ENCODE data around the gene DPPA4. TPM values are rescaled to one million over a fixed set of nuclear protein-coding genes. Genes with fewer than 3 reads are reported as not detected.
A peak's percentile ranks its signal among the peaks of the same experiment; 100 is the strongest.

The DPPA4 gene
- total RNA-seq, 6 experiments from 2014 or later, result 0.39 to 1.3 (median 0.65) TPM; not detected in 2

DNA sequence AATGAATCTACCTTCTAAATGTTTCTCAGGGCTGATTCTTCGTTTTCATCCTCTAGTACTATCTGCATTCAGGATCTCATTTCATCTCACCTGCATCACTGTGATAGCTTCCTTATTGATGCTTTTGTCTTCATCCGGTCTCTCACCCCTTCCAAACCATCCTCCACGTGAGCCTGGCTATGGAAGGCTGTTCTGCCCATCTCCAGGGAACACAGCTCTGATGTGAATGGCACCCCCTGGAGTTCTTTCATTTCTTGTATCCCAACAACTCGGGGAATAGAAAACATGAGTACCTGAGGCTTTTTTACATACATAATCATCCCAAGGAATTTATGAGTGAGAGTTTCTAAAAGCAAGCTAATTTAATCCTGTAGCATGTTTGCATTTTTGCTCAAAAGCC, 8.8 kb upstream of the DPPA4 start:
- Histone ChIP-seq H3K36me3 (peaks cover 0 to 3% (median 0%) of the 10 kb centered on the region in 4 donors), H3K9me3 (no peaks in the 10 kb centered on the region), H3K4me1 (peaks cover 0 to 5% (median 0%) of the 10 kb centered on the region in 4 donors), H3K27me3 (no peaks in the 10 kb centered on the region), H3K4me3 (no peak overlapping the region), H3K27ac (no peak overlapping the region)
- ATAC-seq (no peak), DNase-seq (no peak)
- 74% methylated on average over 4 of the region's 4 CpGs for WGBS (ENCODE audit: insufficient coverage, low coverage, low lambda C conversion rate, missing lambda C conversion rate)
- intact Hi-C loops (cut with DNase I), result no loop called here
- no peak for TF ChIP-seq POLR2A (IDR thresholded peaks at IDR 0.05)
- TF ChIP-seq, protein P1, sequence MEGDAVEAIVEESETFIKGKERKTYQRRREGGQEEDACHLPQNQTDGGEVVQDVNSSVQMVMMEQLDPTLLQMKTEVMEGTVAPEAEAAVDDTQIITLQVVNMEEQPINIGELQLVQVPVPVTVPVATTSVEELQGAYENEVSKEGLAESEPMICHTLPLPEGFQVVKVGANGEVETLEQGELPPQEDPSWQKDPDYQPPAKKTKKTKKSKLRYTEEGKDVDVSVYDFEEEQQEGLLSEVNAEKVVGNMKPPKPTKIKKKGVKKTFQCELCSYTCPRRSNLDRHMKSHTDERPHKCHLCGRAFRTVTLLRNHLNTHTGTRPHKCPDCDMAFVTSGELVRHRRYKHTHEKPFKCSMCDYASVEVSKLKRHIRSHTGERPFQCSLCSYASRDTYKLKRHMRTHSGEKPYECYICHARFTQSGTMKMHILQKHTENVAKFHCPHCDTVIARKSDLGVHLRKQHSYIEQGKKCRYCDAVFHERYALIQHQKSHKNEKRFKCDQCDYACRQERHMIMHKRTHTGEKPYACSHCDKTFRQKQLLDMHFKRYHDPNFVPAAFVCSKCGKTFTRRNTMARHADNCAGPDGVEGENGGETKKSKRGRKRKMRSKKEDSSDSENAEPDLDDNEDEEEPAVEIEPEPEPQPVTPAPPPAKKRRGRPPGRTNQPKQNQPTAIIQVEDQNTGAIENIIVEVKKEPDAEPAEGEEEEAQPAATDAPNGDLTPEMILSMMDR (IDR thresholded peaks at IDR 0.05), result no peak

DNA sequence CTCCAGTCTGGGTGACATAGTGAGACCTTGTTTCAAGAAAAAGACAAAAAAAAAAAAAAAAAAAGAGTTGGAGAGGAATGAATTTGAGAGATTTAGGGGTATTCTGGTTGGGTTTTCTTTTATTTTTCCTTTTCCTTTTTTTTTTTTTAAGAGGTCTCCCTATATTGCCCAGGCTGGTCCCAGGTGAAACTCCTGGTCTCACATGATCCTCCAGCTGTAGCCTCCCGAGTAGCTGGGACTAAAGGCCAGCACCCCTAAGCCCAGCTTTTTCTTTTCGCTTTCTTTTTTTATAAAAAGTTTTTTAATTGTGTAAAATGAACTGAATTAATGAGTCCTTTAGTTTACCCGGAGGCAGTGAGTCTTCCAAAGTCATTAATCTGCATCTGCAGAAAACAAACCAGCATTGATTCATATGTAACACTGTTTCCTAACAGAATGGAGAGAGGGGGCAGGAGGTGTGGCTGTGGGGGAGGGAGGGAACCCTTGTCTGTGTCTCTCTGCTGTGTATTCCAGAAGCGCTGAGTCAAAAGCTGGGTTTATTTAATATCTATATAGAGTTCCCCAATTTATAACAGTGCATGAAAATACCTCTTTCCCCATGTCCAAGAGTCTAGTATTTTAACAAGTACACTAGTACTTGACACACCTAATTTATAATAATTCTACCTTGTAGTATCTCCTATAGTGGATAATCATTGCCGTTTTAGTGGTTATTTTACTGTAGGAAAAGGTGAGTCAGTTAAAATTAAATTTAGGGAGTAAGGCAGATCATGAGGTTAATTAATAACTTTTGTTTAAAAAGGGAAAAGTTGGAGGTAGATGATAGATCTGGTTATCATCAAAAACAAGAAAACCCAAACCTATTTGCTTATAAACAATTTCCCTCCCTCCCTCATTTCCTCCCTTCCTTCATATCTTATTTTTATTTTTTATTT, 2.6 kb upstream of the DPPA4 start:
- intact Hi-C loops (cut with DNase I), result no loop called here

DNA sequence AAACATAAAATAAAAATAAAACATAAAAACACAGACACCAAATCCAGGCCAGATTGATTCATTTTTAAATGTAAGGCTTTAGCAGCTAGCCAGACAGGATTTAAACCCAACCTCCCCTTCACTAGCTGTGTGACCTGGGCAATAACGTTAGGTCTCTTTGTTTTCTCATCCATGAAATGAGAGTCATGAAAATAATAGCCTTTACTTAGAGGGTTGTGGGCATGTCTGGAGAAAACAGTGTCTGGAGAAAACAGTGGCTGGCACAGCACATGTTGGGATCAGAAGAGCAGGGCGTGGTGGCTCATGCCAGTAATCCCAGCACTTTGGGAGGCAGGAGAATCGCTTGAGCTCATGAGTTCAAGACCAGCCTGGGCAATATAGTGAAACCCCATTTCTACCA, 1.9 kb upstream of the DPPA4 start:
- TF ChIP-seq POLR2A (IDR thresholded peaks at IDR 0.05), result no peak
- TF ChIP-seq, protein P1 (IDR thresholded peaks at IDR 0.05), result no peak
- DNase-seq (no peak), ATAC-seq (peak in 3 of 4 donors; percentile 12 to 32 (median 25))
- 52% methylated on average over 3 of the region's 3 CpGs for WGBS (ENCODE audit: insufficient coverage, low coverage, low lambda C conversion rate, missing lambda C conversion rate)
- Histone ChIP-seq H3K27me3 (no peaks in the 10 kb centered on the region), H3K4me3 (peak overlapping the region in 2 of 3 donors; percentile 37), H3K9me3 (no peaks in the 10 kb centered on the region), H3K36me3 (peaks cover 0 to 3% (median 0%) of the 10 kb centered on the region in 4 donors), H3K27ac (peak overlapping the region; percentile 8 to 94 (median 82)), H3K4me1 (peaks cover 0 to 11% (median 0%) of the 10 kb centered on the region in 4 donors)
- intact Hi-C loops (cut with DNase I), result no loop called here

More for the DNA sequence above, 2.6 kb upstream of the DPPA4 start:
- H3K27ac ChIP-seq, result peak overlapping the region; percentile 30 to 94 (median 82)
- DNase-seq (peak in 1 of 3 donors; percentile 30), ATAC-seq (peak; percentile 56 to 78 (median 74))
- WGBS (ENCODE audit: insufficient coverage, low coverage, low lambda C conversion rate, missing lambda C conversion rate), result 32% methylated on average over 5 of the region's 5 CpGs
- H3K4me3 ChIP-seq, result peak overlapping the region in 2 of 3 donors; percentile 20 to 37
- H3K4me1 ChIP-seq, result peaks cover 0 to 11% (median 0%) of the 10 kb centered on the region in 4 donors
- H3K9me3 ChIP-seq, result no peaks in the 10 kb centered on the region
- TF ChIP-seq, protein P1 (IDR thresholded peaks at IDR 0.05), result no peak
- TF ChIP-seq POLR2A (IDR thresholded peaks at IDR 0.05), result no peak
- no peaks in the 10 kb centered on the region for H3K27me3 ChIP-seq
- peaks cover 0 to 3% (median 0%) of the 10 kb centered on the region in 4 donors for H3K36me3 ChIP-seq

DNA sequence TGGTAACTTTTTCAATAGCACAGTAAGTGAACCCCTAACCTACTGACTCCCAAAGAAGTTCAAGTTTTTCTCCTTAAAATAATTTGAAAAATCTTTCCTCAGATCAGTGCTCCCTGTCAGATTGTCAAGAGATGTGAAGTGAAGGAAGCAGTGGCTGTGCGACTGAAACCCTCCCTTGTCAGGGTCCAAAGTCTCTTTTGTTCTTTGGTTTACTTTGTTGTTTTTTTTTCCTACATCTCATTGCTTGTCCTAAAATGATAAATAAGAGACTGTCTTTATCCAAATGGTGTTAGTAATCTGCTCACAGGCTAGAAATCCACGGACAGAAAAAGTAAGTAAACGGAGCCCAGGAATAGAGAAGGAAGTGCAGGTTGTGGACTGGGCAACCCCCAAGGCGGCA, 976 bp upstream of the DPPA4 start:
- DNase-seq, result no peak

More for the DNA sequence above, 976 bp upstream of the DPPA4 start:
- no peaks in the 10 kb centered on the region for H3K27me3 ChIP-seq
- no peaks in the 10 kb centered on the region for H3K9me3 ChIP-seq
- intact Hi-C loops (cut with DNase I), result no loop called here
- H3K4me3 ChIP-seq, result peak overlapping the region in 2 of 3 donors; percentile 37
- H3K27ac ChIP-seq, result peak overlapping the region in 2 of 3 donors; percentile 82 to 94
- ATAC-seq, result peak; percentile 44 to 63 (median 56)
- H3K36me3 ChIP-seq, result no peaks in the 10 kb centered on the region
- H3K4me1 ChIP-seq, result peaks cover 0 to 11% (median 0%) of the 10 kb centered on the region in 4 donors
- TF ChIP-seq POLR2A (IDR thresholded peaks at IDR 0.05), result no peak
- TF ChIP-seq, protein P1 (IDR thresholded peaks at IDR 0.05), result no peak
- 16% methylated on average over 4 of the region's 4 CpGs for whole genome bisulfite sequencing (ENCODE audit: insufficient coverage, low coverage, low lambda C conversion rate, missing lambda C conversion rate)

All from right lobe of liver (tissue), 6 donors.